Tibial nerve (tissue), 4 donors: ENCODE results near the gene SHKBP1. TPM values are rescaled to one million over a fixed set of nuclear protein-coding genes. Genes with fewer than 3 reads are reported as not detected.
"Not testable (repeated sequence)": the region's sequence is repeated elsewhere in the genome, so short reads cannot be mapped to it uniquely, and the experiment has no call there.

ENCODE experiments used
- DNase-seq, 2 donors: peaks; one replicate each; pipeline ENCODE4 v3.0.0-alpha.2; 2019; ENCODE audit warnings: low spot score in 2 of 2
- H3K27ac ChIP-seq, 4 donors: fragments of 200-600 bp; sonication (generic) in 3 of 4; one replicate each; pipeline ENCODE4 v1.5.1; 2017 to 2019; ENCODE audit warnings: mild to moderate bottlenecking in 1 of 4
- H3K27me3 ChIP-seq, 2 donors: fragments of 200-600 bp; sonication (generic) in 1 of 2; one replicate each; pipeline versions ENCODE4 v1.5.1 to v1.6.0; 2017 to 2019
- H3K36me3 ChIP-seq, 3 donors: fragments of 200-600 bp; sonication (generic); one replicate each; pipeline ENCODE4 v1.5.1; 2018 to 2019
- H3K4me1 ChIP-seq, 4 donors: fragments of 200-600 bp; sonication (generic) in 3 of 4; one replicate each; pipeline ENCODE4 v1.5.1; 2017 to 2019
- H3K4me3 ChIP-seq, 4 donors: fragments of 200-600 bp; sonication (generic) in 3 of 4; one replicate each; pipeline ENCODE4 v1.5.1; 2017 to 2019; ENCODE audit warnings: mild to moderate bottlenecking in 1 of 4, moderate library complexity in 1 of 4
- H3K9me3 ChIP-seq, 4 donors: fragments of 200-600 bp; sonication (generic) in 3 of 4; one replicate each; pipeline ENCODE4 v1.5.1; 2017 to 2019
- EP300 ChIP-seq, 2 donors: sonication (generic); formaldehyde crosslinking; IDR thresholded peaks; one replicate each; pipeline ENCODE4 v1.6.1; 2017; ENCODE audit warnings: antibody characterized with exemption in 2 of 2, mild to moderate bottlenecking in 1 of 2
- POLR2A ChIP-seq, 2 donors: fragments of 450-650 bp; IDR thresholded peaks; one replicate each; pipeline ENCODE4 v1.6.1; 2017; ENCODE audit warnings: antibody characterized with exemption in 2 of 2, mild to moderate bottlenecking in 2 of 2, moderate library complexity in 2 of 2
- WGBS, 2 donors: methylation state at CpG; one replicate each; pipeline ENCODE4 v1.1.5; 2018; 5-methylcytosine and 5-hydroxymethylcytosine counted together
- total RNA-seq, 4 donors: library from RNA; depleted of rRNA; stranded (reverse); fragments of >200 nt; gene quantifications; one replicate each; pipeline ENCODE4 v1.1.0, GENCODE V29; 2016
- TF ChIP-seq, protein P1 (sequence below), 5 experiments: fragments of 200-600 bp in 3 of 5; fragments of 450-650 bp in 2 of 5; sonication (generic) in 3 of 5; IDR thresholded peaks; one replicate each; pipeline ENCODE4 v1.5.1; 2016 to 2019; ENCODE audit warnings: antibody characterized with exemption in 5 of 5, mild to moderate bottlenecking in 3 of 5, moderate library complexity in 2 of 5

Gene SHKBP1
- total RNA-seq, 4 donors from 2014 or later: 40.8 to 129 (median 51.2) TPM

DNA sequence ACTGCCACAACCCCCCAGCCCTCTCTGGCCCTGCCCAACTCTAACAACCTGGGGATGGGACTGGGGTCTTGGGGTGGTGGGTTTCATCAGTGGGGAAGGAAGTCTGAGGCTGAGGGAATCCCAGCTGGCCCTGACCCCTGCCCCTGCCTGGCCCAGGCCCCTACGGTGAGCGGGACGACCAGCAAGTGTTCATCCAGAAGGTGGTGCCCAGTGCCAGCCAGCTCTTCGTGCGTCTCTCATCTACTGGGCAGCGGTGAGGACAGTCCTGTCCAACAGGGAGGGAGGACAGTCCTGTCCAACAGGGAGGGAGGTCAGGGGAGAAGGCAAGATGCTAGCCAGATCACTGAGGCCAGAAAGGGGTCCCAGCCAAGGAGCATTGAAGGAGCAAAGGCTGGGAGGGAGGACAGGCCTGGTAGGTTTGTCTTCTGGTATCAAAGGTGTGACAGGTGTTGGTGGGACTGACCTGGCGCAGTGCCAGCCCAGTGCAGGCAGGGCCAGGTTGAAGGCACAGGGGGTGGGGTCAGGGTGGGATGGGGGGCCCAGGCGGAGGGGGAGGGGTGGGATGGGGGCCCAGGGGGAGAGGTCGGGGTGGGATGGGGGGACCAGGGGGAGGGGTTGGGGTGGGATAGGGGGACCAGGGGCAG lies 12.4 kb downstream of the SHKBP1 start:
- Histone ChIP-seq H3K27ac (no peak overlapping the region), H3K4me1 (no peaks in the 10 kb centered on the region), H3K9me3 (no peaks in the 10 kb centered on the region), H3K36me3 (peaks cover 0 to 59% (median 0%) of the 10 kb centered on the region in 3 donors), H3K27me3 (no peaks in the 10 kb centered on the region), H3K4me3 (no peak overlapping the region)
- 71 to 87% methylated on average over 9 of the region's 9 CpGs for WGBS, 2 donors
- TF ChIP-seq POLR2A (IDR thresholded peaks at IDR 0.05) (no peak), EP300 (IDR thresholded peaks at IDR 0.05) (no peak)
- TF ChIP-seq, protein P1, sequence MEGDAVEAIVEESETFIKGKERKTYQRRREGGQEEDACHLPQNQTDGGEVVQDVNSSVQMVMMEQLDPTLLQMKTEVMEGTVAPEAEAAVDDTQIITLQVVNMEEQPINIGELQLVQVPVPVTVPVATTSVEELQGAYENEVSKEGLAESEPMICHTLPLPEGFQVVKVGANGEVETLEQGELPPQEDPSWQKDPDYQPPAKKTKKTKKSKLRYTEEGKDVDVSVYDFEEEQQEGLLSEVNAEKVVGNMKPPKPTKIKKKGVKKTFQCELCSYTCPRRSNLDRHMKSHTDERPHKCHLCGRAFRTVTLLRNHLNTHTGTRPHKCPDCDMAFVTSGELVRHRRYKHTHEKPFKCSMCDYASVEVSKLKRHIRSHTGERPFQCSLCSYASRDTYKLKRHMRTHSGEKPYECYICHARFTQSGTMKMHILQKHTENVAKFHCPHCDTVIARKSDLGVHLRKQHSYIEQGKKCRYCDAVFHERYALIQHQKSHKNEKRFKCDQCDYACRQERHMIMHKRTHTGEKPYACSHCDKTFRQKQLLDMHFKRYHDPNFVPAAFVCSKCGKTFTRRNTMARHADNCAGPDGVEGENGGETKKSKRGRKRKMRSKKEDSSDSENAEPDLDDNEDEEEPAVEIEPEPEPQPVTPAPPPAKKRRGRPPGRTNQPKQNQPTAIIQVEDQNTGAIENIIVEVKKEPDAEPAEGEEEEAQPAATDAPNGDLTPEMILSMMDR (IDR thresholded peaks at IDR 0.05): no peak
- DNase-seq: no peak

DNA sequence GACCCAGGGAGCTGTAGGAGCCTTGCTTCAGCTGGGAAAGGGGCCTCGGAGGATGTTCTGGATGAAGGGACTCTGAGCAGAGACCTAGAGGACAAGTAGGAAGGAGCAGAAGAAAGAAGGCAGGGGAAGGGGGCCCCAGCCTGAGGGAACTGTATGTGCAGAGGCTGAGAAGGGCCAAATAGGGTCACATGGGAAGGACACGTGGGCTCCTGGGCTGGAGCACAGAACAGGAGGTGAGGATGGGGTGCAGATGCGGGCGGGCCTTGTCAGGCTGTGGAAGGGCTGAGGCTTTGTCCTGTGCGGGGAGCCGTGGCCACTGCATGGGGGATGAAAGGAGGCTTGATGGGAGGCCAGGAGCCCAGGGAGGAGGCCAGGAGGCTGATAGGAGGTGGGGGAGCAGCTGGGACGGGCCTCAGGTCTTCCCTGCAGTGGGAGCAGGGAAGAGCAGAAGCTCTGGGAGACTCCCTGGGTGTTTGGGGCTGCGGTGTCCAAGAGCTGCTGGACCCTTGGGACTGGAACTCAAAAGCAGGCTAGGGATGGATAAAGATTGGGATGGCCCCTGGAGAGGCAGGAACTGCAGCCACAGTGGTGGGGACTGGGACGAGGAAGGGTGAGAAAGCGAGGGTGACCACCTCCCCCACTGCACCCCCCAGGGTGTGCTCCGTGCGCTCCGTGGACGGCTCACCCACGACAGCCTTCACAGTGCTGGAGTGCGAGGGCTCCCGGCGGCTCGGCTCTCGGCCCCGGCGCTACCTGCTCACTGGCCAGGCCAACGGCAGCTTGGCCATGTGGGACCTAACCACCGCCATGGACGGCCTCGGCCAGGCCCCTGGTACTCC lies 13.1 kb downstream of the SHKBP1 start:
- H3K27me3 ChIP-seq: no peaks in the 10 kb centered on the region
- peaks cover 0 to 54% (median 0%) of the 10 kb centered on the region in 3 donors for H3K36me3 ChIP-seq
- no peak overlapping the region for H3K4me3 ChIP-seq
- 82 to 84% methylated on average over 25 to 26 of the region's 26 CpGs for WGBS, 2 donors
- no peak for DNase-seq
- H3K9me3 ChIP-seq: no peaks in the 10 kb centered on the region
- no peak for TF ChIP-seq POLR2A (IDR thresholded peaks at IDR 0.05)
- H3K4me1 ChIP-seq: no peaks in the 10 kb centered on the region
- H3K27ac ChIP-seq: no peak overlapping the region

DNA sequence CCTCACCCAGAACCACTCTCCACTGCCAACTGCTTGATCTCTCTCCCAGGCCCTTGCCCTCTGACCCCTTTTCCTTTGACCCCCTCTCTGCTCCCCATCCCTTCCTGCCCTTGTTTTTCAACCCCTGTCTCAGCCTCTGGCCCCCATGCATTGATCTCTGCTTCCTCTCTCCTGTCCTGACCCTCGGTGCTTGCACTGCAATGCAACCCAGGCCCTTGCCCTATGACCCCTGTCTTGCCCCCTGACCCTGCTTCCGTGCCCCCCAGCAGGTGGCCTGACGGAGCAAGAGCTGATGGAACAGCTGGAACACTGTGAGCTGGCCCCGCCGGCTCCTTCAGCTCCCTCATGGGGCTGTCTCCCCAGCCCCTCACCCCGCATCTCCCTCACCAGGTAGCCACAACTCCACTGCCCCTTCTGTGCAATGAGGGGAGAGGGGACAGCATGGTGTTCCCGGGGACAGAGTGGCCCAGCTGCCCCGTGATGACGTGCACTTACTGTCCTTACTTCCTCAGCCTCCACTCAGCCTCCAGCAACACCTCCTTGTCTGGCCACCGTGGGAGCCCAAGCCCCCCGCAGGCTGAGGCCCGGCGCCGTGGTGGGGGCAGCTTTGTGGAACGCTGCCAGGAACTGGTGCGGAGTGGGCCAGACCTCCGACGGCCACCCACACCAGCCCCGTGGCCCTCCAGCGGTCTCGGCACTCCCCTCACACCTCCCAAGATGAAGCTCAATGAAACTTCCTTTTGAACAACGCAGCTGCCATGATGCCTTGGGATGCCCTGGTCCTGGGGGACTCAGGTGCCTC lies 14.0 kb downstream of the SHKBP1 start:
- H3K27me3 ChIP-seq: no peaks in the 10 kb centered on the region
- TF ChIP-seq POLR2A (IDR thresholded peaks at IDR 0.05) (no peak), EP300 (IDR thresholded peaks at IDR 0.05) (no peak)
- TF ChIP-seq, protein P1 (IDR thresholded peaks at IDR 0.05): no peak
- 63 to 68% methylated on average over 22 of the region's 22 CpGs for WGBS, 2 donors

DNA sequence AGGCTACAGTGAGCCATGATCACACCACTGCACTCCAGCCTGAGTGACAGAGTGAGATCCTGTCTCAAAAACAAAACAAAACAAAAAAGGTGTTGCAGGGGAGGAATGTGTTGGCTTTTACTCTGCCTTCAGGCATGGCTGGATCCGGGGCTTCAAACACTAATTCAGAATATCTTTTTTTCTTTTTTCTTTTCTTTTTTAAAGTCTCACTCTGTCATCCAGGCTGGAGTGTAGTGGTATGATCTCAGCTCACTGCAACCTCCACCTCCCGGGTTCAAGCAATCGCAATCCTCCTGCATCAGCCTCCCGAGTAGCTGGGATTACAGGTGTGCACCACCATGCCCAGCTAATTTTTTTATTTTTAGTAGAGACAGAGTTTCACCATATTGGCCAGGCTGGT lies 15.1 kb downstream of the SHKBP1 start:
- not testable (repeated sequence) for H3K27ac ChIP-seq, DNase-seq, H3K4me1 ChIP-seq, H3K9me3 ChIP-seq, H3K27me3 ChIP-seq, H3K4me3 ChIP-seq
- H3K36me3 ChIP-seq: peaks cover 0 to 37% (median 0%) of the 10 kb centered on the region in 3 donors
- WGBS, 2 donors: 95 to 99% methylated on average over 4 of the region's 4 CpGs

More for the DNA sequence above, 14.0 kb downstream of the SHKBP1 start:
- H3K4me3 ChIP-seq: no peak overlapping the region
- no peak overlapping the region for H3K27ac ChIP-seq
- peaks cover 0 to 47% (median 0%) of the 10 kb centered on the region in 3 donors for H3K36me3 ChIP-seq
- no peaks in the 10 kb centered on the region for H3K9me3 ChIP-seq
- H3K4me1 ChIP-seq: no peaks in the 10 kb centered on the region
- DNase-seq: no peak

DNA sequence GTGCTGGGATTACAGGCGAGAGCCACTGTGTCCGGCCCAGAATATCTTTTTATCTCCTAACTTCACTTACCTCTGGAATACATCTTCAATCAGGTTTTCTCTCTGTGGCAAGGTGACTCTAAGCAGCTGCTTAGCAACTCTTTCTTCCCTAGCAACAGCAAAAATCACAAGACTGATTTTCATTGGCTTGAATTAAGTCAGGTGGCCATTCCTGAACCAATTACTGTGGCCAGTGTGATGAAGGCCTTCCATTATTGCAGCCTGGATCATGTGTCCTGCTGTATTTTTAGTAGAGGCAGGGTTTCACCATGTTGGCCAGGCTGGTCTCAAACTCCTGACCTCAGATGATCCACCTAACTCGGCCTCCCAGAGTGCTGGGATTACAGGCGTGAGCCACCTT lies 15.5 kb downstream of the SHKBP1 start:
- no peak overlapping the region for H3K27ac ChIP-seq
- H3K27me3 ChIP-seq: peaks cover 0 to 12% of the 10 kb centered on the region in 2 donors
- DNase-seq: no peak
- peaks cover 0 to 33% (median 0%) of the 10 kb centered on the region in 3 donors for H3K36me3 ChIP-seq
- peaks cover 0 to 9% (median 4%) of the 10 kb centered on the region in 4 donors for H3K4me1 ChIP-seq
- 89 to 96% methylated on average over 4 of the region's 4 CpGs for WGBS, 2 donors
- no peaks in the 10 kb centered on the region for H3K9me3 ChIP-seq
- no peak overlapping the region for H3K4me3 ChIP-seq
- TF ChIP-seq POLR2A (IDR thresholded peaks at IDR 0.05) (no peak), EP300 (IDR thresholded peaks at IDR 0.05) (no peak)
- TF ChIP-seq, protein P1 (IDR thresholded peaks at IDR 0.05): no peak
